Activated CD8-positive, alpha-beta memory T cell treated with anti-CD3 and anti-CD28 coated beads, Interleukin-2, amount 50 U/mL, for 1 hour (primary cell): ENCODE measurements around the gene KCNJ14.
"Not testable (repeated sequence)": the region's sequence is repeated elsewhere in the genome, so short reads cannot be mapped to it uniquely, and the experiment has no call there.

Experiments used
- DNase-seq: peaks from one replicate; pipeline ENCODE4 v3.0.0-alpha.2; 2020; ENCODE audit errors: extremely low read depth

KCNJ14 gene

GRCh38 chr19:48470856-48471255 lies 15.5 kb downstream of the KCNJ14 start:
- DNase-seq = no peak

- no peak for DNase-seq
Observed at GRCh38 chr19:48471836-48472235, 16.5 kb downstream of the KCNJ14 start.

GRCh38 chr19:48473161-48473966 lies 18.0 kb downstream of the KCNJ14 start:
- DNase-seq = no peak

GRCh38 chr19:48474084-48474592 lies 18.8 kb downstream of the KCNJ14 start:
- DNase-seq = no peak

GRCh38 chr19:48475369-48476068 lies 20.1 kb downstream of the KCNJ14 start:
- DNase-seq = no peak

- DNase-seq = no peak
Observed at GRCh38 chr19:48476176-48476575, 20.8 kb downstream of the KCNJ14 start.

GRCh38 chr19:48477067-48477685 lies 21.8 kb downstream of the KCNJ14 start:
- DNase-seq = no peak

GRCh38 chr19:48477698-48478338 lies 22.4 kb downstream of the KCNJ14 start:
- no peak for DNase-seq

GRCh38 chr19:48478339-48479256 lies 23.2 kb downstream of the KCNJ14 start:
- DNase-seq = no peak

GRCh38 chr19:48479686-48480085 lies 24.3 kb downstream of the KCNJ14 start:
- no peak for DNase-seq

- DNase-seq = no peak
Observed at GRCh38 chr19:48480183-48480557, 24.8 kb downstream of the KCNJ14 start.

GRCh38 chr19:48480558-48481500 lies 25.5 kb downstream of the KCNJ14 start:
- DNase-seq = no peak

- no peak for DNase-seq
Observed at GRCh38 chr19:48481846-48482639, 26.7 kb downstream of the KCNJ14 start.

GRCh38 chr19:48483301-48483700 lies 27.9 kb downstream of the KCNJ14 start:
- DNase-seq = no peak

GRCh38 chr19:48484247-48484893 lies 29.0 kb downstream of the KCNJ14 start:
- no peak for DNase-seq

GRCh38 chr19:48484931-48485612 lies 29.7 kb downstream of the KCNJ14 start:
- DNase-seq = no peak

- DNase-seq = not testable (repeated sequence)
Observed at GRCh38 chr19:48486706-48487105, 31.3 kb downstream of the KCNJ14 start.

GRCh38 chr19:48487544-48487943 lies 32.2 kb downstream of the KCNJ14 start:
- DNase-seq = no peak
